DND-41 (cell line): ENCODE measurements around the gene NAPEPLD.
A peak's percentile ranks its signal among the peaks of the same experiment; 100 is the strongest.

Experiments
- ATAC-seq: fragments of 200-7000 bp; cut with Tn5 transposase; 3 replicates; pipeline ENCODE4 v1.9.1; 2021; ENCODE audit warnings: low read depth; ENCODE audit not compliant: insufficient read depth
- DNase-seq: peaks from one replicate; pipeline ENCODE4 v3.0.0-alpha.2; 2020
- H2AFZ ChIP-seq: 2 replicates; pipeline ENCODE4 v1.6.0; 2012; ENCODE audit warnings: low read depth, low read length
- H3K27ac ChIP-seq: 2 replicates; pipeline ENCODE4 v1.5.1; 2012; ENCODE audit warnings: low read length, inconsistent platforms
- H3K27me3 ChIP-seq: fragments of 200-600 bp; sonication (generic); 2 replicates; pipeline ENCODE4 v1.6.0; 2012; ENCODE audit warnings: low read length, mild to moderate bottlenecking, inconsistent platforms; ENCODE audit not compliant: insufficient read depth, poor library complexity
- H3K36me3 ChIP-seq: 2 replicates; pipeline ENCODE4 v1.5.1; 2012; ENCODE audit warnings: low read length, inconsistent platforms; ENCODE audit not compliant: insufficient read depth
- H3K4me1 ChIP-seq: 2 replicates; pipeline ENCODE4 v1.5.1; 2012; ENCODE audit warnings: mild to moderate bottlenecking, low read length; ENCODE audit not compliant: insufficient read depth
- H3K4me2 ChIP-seq: 2 replicates; pipeline ENCODE4 v1.6.0; 2012; ENCODE audit warnings: mild to moderate bottlenecking, moderate library complexity, low read length, inconsistent platforms; ENCODE audit not compliant: insufficient read depth
- H3K4me3 ChIP-seq, 2 experiments: fragments of 200-600 bp in 1 of 2; shearing (Covaris generic) in 1 of 2; 2 replicates each; pipeline ENCODE4 v1.5.1; 2012 to 2016; ENCODE audit warnings: inconsistent platforms in 2 of 2, low read length in 2 of 2, mild to moderate bottlenecking in 2 of 2, low read depth in 1 of 2, moderate library complexity in 1 of 2
- H3K79me2 ChIP-seq: 2 replicates; pipeline ENCODE4 v1.6.0; 2012; ENCODE audit warnings: low read length, inconsistent platforms; ENCODE audit not compliant: insufficient read depth
- H3K9ac ChIP-seq: 2 replicates; pipeline ENCODE4 v1.6.0; 2012; ENCODE audit warnings: low read depth, mild to moderate bottlenecking, inconsistent platforms, low read length, moderate library complexity
- H3K9me3 ChIP-seq: 2 replicates; pipeline ENCODE4 v1.5.1; 2012; ENCODE audit warnings: low read length, moderate library complexity, mild to moderate bottlenecking, inconsistent platforms; ENCODE audit not compliant: insufficient read depth, severe bottlenecking
- H4K20me1 ChIP-seq: 2 replicates; pipeline ENCODE4 v1.6.0; 2012; ENCODE audit warnings: low read length; ENCODE audit not compliant: insufficient read depth
- EZH2 ChIP-seq: IDR thresholded peaks from 3 replicates; pipeline ENCODE4 v1.6.1; 2012; ENCODE audit warnings: borderline replicate concordance, low read depth, mild to moderate bottlenecking, moderate library complexity, low read length, inconsistent platforms; ENCODE audit not compliant: severe bottlenecking
- TF ChIP-seq, protein P1 (sequence below): IDR thresholded peaks from 2 replicates; pipeline ENCODE4 v1.5.1; 2012; ENCODE audit warnings: borderline replicate concordance, low read length, moderate library complexity, mild to moderate bottlenecking; ENCODE audit not compliant: poor library complexity, severe bottlenecking; ENCODE audit errors: extremely low read depth

The NAPEPLD gene

DNA sequence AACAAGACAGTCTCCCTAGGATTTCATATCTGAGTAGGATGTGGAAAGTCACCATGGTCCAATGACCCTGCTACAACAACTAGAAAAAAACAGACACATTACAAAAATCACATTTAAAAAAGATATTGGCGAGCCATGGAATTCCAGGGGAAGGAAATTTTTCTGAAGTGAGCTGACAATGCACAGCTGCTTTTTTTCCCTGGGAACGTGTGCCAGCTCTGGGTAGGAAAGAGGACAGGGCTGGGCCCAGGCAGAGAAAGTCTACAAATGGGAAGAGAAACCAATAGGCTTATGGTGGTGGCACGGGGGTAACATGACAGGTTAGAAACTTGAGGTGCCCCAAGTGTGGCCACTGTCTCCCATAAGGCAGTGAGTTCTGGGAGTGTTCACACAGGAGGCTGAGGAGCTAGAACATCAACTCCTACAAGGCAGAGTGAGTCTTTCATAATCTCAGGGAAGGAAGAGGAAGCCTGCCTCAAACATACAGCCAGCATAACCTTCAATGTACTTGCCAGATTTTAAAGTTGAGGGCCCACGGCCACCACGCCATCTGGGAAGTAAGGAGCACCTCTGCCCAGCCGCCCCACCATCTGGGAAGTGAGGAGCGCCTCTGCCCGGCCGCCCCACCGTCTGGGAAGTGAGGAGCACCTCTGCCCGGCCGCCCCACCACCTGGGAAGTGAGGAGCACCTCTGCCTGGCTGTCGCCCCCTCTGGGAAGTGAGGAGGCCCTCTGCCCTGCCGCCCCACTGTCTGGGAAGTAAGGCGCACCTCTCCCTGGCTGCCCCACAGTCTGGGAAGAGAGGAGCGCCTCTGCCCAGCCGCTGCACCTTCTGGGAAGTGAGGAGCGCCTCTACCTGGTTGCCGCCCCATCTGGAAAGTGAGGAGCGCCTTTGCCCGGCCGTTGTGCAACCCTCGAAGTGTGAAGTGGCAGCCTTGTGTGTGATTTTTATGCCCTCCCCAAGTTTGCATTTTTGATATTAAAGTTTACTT is 80.2 kb downstream of the NAPEPLD start:
- H3K36me3 ChIP-seq = no peaks in the 10 kb centered on the region

DNA sequence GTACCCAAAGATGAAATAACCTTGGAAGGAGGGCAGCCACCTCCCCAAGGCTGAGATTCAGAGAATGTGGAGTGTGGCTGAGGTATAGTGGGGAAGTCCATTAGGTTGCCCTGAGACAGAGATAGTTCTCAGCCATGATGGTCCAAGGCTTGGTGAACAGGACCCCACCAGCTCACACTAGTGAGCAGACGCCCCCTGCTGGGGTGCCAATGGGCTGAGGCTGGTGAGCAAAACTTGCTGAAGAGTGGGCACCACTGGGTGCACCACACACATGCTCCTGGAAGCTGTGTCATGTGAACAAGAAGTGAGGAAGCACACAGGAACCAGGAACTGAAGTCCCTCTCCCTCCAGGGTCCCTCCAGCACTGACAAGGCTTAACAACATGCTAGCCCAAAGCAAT is 83.2 kb downstream of the NAPEPLD start:
- Histone ChIP-seq H3K9ac (no peak overlapping the region), H4K20me1 (no peaks in the 10 kb centered on the region), H3K9me3 (no peaks in the 10 kb centered on the region), H3K4me2 (no peak overlapping the region), H3K4me1 (no peaks in the 10 kb centered on the region), H3K4me3 (no peak overlapping the region), H3K79me2 (no peaks in the 10 kb centered on the region), H3K36me3 (no peaks in the 10 kb centered on the region), H2AFZ (no peak overlapping the region), H3K27me3 (no peaks in the 10 kb centered on the region), H3K27ac (no peak overlapping the region)
- DNase-seq (peak; percentile 50), ATAC-seq (peak; percentile 80)
- no peak for TF ChIP-seq EZH2
- TF ChIP-seq, protein P1, sequence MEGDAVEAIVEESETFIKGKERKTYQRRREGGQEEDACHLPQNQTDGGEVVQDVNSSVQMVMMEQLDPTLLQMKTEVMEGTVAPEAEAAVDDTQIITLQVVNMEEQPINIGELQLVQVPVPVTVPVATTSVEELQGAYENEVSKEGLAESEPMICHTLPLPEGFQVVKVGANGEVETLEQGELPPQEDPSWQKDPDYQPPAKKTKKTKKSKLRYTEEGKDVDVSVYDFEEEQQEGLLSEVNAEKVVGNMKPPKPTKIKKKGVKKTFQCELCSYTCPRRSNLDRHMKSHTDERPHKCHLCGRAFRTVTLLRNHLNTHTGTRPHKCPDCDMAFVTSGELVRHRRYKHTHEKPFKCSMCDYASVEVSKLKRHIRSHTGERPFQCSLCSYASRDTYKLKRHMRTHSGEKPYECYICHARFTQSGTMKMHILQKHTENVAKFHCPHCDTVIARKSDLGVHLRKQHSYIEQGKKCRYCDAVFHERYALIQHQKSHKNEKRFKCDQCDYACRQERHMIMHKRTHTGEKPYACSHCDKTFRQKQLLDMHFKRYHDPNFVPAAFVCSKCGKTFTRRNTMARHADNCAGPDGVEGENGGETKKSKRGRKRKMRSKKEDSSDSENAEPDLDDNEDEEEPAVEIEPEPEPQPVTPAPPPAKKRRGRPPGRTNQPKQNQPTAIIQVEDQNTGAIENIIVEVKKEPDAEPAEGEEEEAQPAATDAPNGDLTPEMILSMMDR = peak; percentile 65

More for the DNA sequence above, 80.2 kb downstream of the NAPEPLD start:
- ATAC-seq (no peak), DNase-seq (no peak)
- Histone ChIP-seq H3K27ac (no peak overlapping the region), H3K79me2 (no peaks in the 10 kb centered on the region), H2AFZ (no peak overlapping the region), H3K4me3 (no peak overlapping the region), H3K27me3 (no peaks in the 10 kb centered on the region), H3K4me2 (no peak overlapping the region), H3K9ac (no peak overlapping the region), H3K9me3 (no peaks in the 10 kb centered on the region), H4K20me1 (no peaks in the 10 kb centered on the region), H3K4me1 (peaks cover 3% of the 10 kb centered on the region)
- TF ChIP-seq, protein P1 = no peak
- TF ChIP-seq EZH2 = no peak

DNA sequence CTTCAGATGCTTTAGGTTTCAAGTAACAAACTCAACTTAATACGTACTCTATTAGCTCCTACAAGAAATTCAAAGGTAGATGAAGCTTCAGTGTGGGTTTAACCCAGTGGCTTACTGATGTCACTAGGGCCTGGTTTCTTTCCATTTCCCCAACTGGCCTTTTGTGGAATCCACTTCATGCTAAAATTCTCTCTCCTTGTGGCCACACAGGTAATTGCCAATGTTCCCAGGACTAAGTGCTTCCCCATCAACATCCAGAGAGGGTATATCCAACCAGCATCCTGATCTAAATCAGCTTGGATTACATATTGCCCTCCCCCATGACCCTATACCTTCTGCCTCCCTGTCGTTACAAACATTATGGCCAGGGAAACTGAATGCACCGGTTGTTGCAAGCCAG is 85.0 kb downstream of the NAPEPLD start:
- no peak overlapping the region for H2AFZ ChIP-seq
- ATAC-seq = no peak
- TF ChIP-seq EZH2 = no peak
- TF ChIP-seq, protein P1 = no peak

More for the DNA sequence above, 85.0 kb downstream of the NAPEPLD start:
- no peak overlapping the region for H3K4me3 ChIP-seq
- no peak overlapping the region for H3K27ac ChIP-seq
- H4K20me1 ChIP-seq = no peaks in the 10 kb centered on the region
- no peaks in the 10 kb centered on the region for H3K4me1 ChIP-seq
- DNase-seq = no peak
- H3K27me3 ChIP-seq = no peaks in the 10 kb centered on the region
- no peak overlapping the region for H3K4me2 ChIP-seq
- H3K9ac ChIP-seq = no peak overlapping the region
- no peaks in the 10 kb centered on the region for H3K36me3 ChIP-seq
- H3K79me2 ChIP-seq = no peaks in the 10 kb centered on the region
- H3K9me3 ChIP-seq = no peaks in the 10 kb centered on the region
